ENCODE data around the gene POP4.
"Not testable (repeated sequence)": the region's sequence is repeated elsewhere in the genome, so short reads cannot be mapped to it uniquely, and the experiment has no call there.

POP4 gene

GRCh38 chr19:29614046-29614445, 8.0 kb downstream of the POP4 start:
- DNase-seq, result no peak

GRCh38 chr19:29614780-29615179, 8.7 kb downstream of the POP4 start:
- no peak for DNase-seq

- DNase-seq, result no peak
Measured at GRCh38 chr19:29615891-29616425, 9.9 kb downstream of the POP4 start.

GRCh38 chr19:29616541-29616940, 10.5 kb downstream of the POP4 start:
- no peak for DNase-seq

- no peak for DNase-seq
Measured at GRCh38 chr19:29617366-29618266, 11.5 kb downstream of the POP4 start.

GRCh38 chr19:29618434-29618833, 12.4 kb downstream of the POP4 start:
- DNase-seq, result no peak

GRCh38 chr19:29618871-29619270, 12.8 kb downstream of the POP4 start:
- no peak for DNase-seq

GRCh38 chr19:29620931-29621351, 14.9 kb downstream of the POP4 start:
- DNase-seq, result no peak

- DNase-seq, result no peak
Measured at GRCh38 chr19:29622166-29623070, 16.3 kb downstream of the POP4 start.

GRCh38 chr19:29623726-29624488, 17.8 kb downstream of the POP4 start:
- DNase-seq, result no peak

- no peak for DNase-seq
Measured at GRCh38 chr19:29624489-29625185, 18.6 kb downstream of the POP4 start.

GRCh38 chr19:29625186-29625651, 19.1 kb downstream of the POP4 start:
- no peak for DNase-seq

GRCh38 chr19:29626386-29626785, 20.3 kb downstream of the POP4 start:
- no peak for DNase-seq

GRCh38 chr19:29626832-29627231, 20.7 kb downstream of the POP4 start:
- DNase-seq, result not testable (repeated sequence)

- no peak for DNase-seq
Measured at GRCh38 chr19:29628661-29629385, 22.7 kb downstream of the POP4 start.

- no peak for DNase-seq
Measured at GRCh38 chr19:29629836-29630534, 23.9 kb downstream of the POP4 start.

GRCh38 chr19:29630655-29631054, 24.6 kb downstream of the POP4 start:
- no peak for DNase-seq

GRCh38 chr19:29631450-29631849, 25.4 kb downstream of the POP4 start:
- no peak for DNase-seq

GRCh38 chr19:29634002-29634401, 27.9 kb downstream of the POP4 start:
- DNase-seq, result no peak

- no peak for DNase-seq
Measured at GRCh38 chr19:29634423-29635130, 28.5 kb downstream of the POP4 start.
